Vagina (tissue), 2 donors: ENCODE measurements around the gene XPOT.

Experiments
- POLR2A ChIP-seq, 2 donors: fragments of 450-650 bp; IDR thresholded peaks; one replicate each; pipeline ENCODE4 v1.6.1; 2017; ENCODE audit warnings: antibody characterized with exemption in 2 of 2, mild to moderate bottlenecking in 2 of 2, moderate library complexity in 2 of 2
- POLR2AphosphoS5 ChIP-seq, 2 donors: sonication (generic); formaldehyde crosslinking; IDR thresholded peaks; one replicate each; pipeline ENCODE4 v1.9.0; 2017; ENCODE audit warnings: antibody characterized with exemption in 2 of 2, mild to moderate bottlenecking in 2 of 2, low read depth in 1 of 2; ENCODE audit not compliant: insufficient read depth in 1 of 2
- TF ChIP-seq, protein P1 (sequence below), 3 experiments: fragments of 450-650 bp in 2 of 3; fragments of 200-600 bp in 1 of 3; sonication (generic) in 1 of 3; IDR thresholded peaks; one replicate each; pipeline ENCODE4 v1.5.1; 2017 to 2019; ENCODE audit warnings: antibody characterized with exemption in 3 of 3, mild to moderate bottlenecking in 2 of 3, moderate library complexity in 2 of 3

DNA sequence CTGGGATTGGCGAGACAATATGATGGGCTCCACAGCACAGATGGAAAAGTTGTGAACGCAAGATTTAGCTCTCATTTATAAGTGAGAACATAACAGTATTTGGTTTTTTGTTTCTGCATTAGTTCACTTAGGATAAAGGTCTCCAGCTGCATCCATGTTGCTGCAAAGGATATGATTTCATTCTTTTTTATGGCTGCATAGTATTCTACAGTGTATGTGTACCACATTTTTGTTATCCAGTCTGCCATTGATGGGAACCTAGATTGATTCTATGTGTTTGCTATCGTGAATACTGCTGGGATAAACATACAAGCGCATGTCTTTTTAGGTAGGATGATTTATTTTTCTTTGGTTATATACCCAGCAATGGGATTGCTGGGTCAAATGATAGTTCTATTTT, 71.3 kb downstream of the XPOT start:
- no peak for TF ChIP-seq POLR2A (IDR thresholded peaks at IDR 0.05)
- TF ChIP-seq, protein P1, sequence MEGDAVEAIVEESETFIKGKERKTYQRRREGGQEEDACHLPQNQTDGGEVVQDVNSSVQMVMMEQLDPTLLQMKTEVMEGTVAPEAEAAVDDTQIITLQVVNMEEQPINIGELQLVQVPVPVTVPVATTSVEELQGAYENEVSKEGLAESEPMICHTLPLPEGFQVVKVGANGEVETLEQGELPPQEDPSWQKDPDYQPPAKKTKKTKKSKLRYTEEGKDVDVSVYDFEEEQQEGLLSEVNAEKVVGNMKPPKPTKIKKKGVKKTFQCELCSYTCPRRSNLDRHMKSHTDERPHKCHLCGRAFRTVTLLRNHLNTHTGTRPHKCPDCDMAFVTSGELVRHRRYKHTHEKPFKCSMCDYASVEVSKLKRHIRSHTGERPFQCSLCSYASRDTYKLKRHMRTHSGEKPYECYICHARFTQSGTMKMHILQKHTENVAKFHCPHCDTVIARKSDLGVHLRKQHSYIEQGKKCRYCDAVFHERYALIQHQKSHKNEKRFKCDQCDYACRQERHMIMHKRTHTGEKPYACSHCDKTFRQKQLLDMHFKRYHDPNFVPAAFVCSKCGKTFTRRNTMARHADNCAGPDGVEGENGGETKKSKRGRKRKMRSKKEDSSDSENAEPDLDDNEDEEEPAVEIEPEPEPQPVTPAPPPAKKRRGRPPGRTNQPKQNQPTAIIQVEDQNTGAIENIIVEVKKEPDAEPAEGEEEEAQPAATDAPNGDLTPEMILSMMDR (IDR thresholded peaks at IDR 0.05): no peak
- no peak for TF ChIP-seq POLR2AphosphoS5 (IDR thresholded peaks at IDR 0.05; ENCODE audit: insufficient read depth in 1 of 2, low read depth in 1 of 2)
